ENCODE results near the gene MYO15B. TPM values are rescaled to one million over a fixed set of nuclear protein-coding genes. Genes with fewer than 3 reads are reported as not detected.

MYO15B gene
- total and polyA plus RNA-seq, 2 donors (not counting 3 experiments of a cell fraction or from before 2014, with no cell fraction given): 10.2 to 87.8 TPM

- no peak for TF ChIP-seq MAX (IDR thresholded peaks at IDR 0.05; ENCODE audit: insufficient read depth, insufficient read length)
- TF ChIP-seq JUN (IDR thresholded peaks at IDR 0.05; ENCODE audit: borderline replicate concordance, insufficient read depth, insufficient read length, low read depth): no peak
- no peak for TF ChIP-seq POLR2AphosphoS5 (IDR thresholded peaks at IDR 0.05; ENCODE audit: insufficient read depth, low read depth, low read length)
- TF ChIP-seq MYC (IDR thresholded peaks at IDR 0.05; ENCODE audit: low read depth, low read length): no peak
- no peak for TF ChIP-seq FOS (IDR thresholded peaks at IDR 0.05; ENCODE audit: borderline replicate concordance, insufficient read depth, low read length)
- TF ChIP-seq POLR2A (IDR thresholded peaks at IDR 0.05; ENCODE audit: low read depth, low read length): no peak
- no peak for TF ChIP-seq CTCF (IDR thresholded peaks at IDR 0.05; ENCODE audit: extremely low read depth in 1 of 2, insufficient read depth in 1 of 2, low read depth in 1 of 2, low read length in 2 of 2)
- TF ChIP-seq EZH2 (IDR thresholded peaks at IDR 0.05; ENCODE audit: borderline replicate concordance, low read depth, low read length, severe bottlenecking): no peak
- no peak for TF ChIP-seq GATA2 (IDR thresholded peaks at IDR 0.05; ENCODE audit: insufficient read depth, insufficient read length, low read depth, low read length)
- dilution Hi-C loops (cut with MboI; ENCODE audit: extremely low pct_ligation_motif_present, low sequenced_read_pairs): no loop called here
- BruUV-seq (replicated peaks): no TSS peak
- Histone ChIP-seq H4K20me1 (replicated peaks; ENCODE audit: control insufficient read depth, extremely low read depth, insufficient read depth, low read length) (no peaks in the 10 kb centered on the region), H3K27me3 (ENCODE audit: control insufficient read depth in 2 of 2, insufficient read depth in 2 of 2, low read length in 2 of 2) (no peaks in the 10 kb centered on the region), H3K9ac (replicated peaks; ENCODE audit: extremely low read depth, insufficient read depth, low read length) (no peak overlapping the region), H3K9me3 (replicated peaks; ENCODE audit: control insufficient read depth, insufficient read depth, low read length) (no peaks in the 10 kb centered on the region), H3K79me2 (ENCODE audit: control insufficient read depth, insufficient read depth, low read length) (no peaks in the 10 kb centered on the region), H3K36me3 (ENCODE audit: control insufficient read depth in 2 of 2, extremely low read depth in 1 of 2, insufficient read depth in 2 of 2, low read length in 2 of 2) (no peaks in the 10 kb centered on the region), H2AFZ (ENCODE audit: low read depth, low read length) (no peak overlapping the region), H3K9me1 (replicated peaks; ENCODE audit: control insufficient read depth, extremely low read depth, insufficient read depth, low read length) (no peaks in the 10 kb centered on the region), H3K4me3 (replicated peaks in 1 of 3; ENCODE audit: insufficient read depth in 1 of 3, low read depth in 1 of 3, low read length in 3 of 3) (no peak overlapping the region), H3K4me1 (ENCODE audit: control insufficient read depth, extremely low read depth, insufficient read depth, low read length) (no peaks in the 10 kb centered on the region), H3K27ac (ENCODE audit: insufficient read depth, low read depth, low read length) (no peak overlapping the region), H3K4me2 (ENCODE audit: insufficient read depth, low read length) (no peak overlapping the region)
- DNase-seq (ENCODE audit: low read depth, low spot score) (no peak), FAIRE-seq (no peak)
- intact Hi-C loops (cut with micrococcal nuclease): no loop called here
- POLR2A ChIA-PET: no interaction called here
- CTCF ChIA-PET: interaction anchor here (0.8 to 9.8 kb wide), 8 partner anchors 9 to 137 kb away, joined by 3 to 65 read pairs (median 8); partner anchors contain the start of gene SMIM5
These were observed 29.0 kb downstream of the MYO15B start for GRCh38 chr17:75616521-75617122.
